DOHH2 (cell line): ENCODE data around the gene MYO10.

Experiments
- CTCF ChIP-seq: fragments of 200-600 bp; sonication (generic); IDR thresholded peaks from one replicate; pipeline ENCODE4 v1.5.1; 2014; ENCODE audit warnings: antibody characterized with exemption, mild to moderate bottlenecking, low read depth, low read length; ENCODE audit not compliant: poor library complexity, severe bottlenecking
- EZH2phosphoT487 ChIP-seq: fragments of 200-600 bp; sonication (generic); IDR thresholded peaks from 2 replicates; pipeline ENCODE4 v1.6.1; 2017; ENCODE audit warnings: borderline replicate concordance, mild to moderate bottlenecking, antibody characterized with exemption, low read length, moderate library complexity, mixed read lengths

- TF ChIP-seq CTCF = no peak
- TF ChIP-seq EZH2phosphoT487 = no peak
These were observed 167.9 kb downstream of the MYO10 start for GRCh38 chr5:16768184-16768583.
